ENCODE results near the gene AHSG.

GRCh38 chr3:186621894-186622650 is 9.2 kb downstream of the AHSG start:
- TF ChIP-seq CTCF (IDR thresholded peaks at IDR 0.05): no peak
- no peak for TF ChIP-seq POLR2A (IDR thresholded peaks at IDR 0.05)
